Measurements from ENCODE around the gene SRBD1.

SRBD1 gene

DNA sequence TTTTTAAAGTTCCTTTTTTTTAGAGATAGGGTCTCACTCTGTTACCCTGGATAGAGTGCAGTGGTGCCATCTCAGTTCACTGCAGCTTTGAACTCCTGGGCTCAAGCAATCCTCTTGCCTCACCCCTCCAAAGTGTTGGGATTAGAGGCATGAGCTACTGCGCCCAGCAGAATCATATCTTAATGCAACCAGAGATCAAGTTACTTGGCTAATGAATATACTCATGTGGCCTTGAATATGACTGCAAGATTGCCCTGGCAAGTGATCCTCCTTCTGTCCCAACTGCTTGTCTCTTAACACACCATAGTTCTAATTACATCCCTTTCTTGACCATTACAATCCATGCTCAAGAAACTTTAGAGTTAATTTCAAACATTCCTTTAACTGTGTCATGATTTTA lies 133.5 kb downstream of the SRBD1 start:
- no peak for DNase-seq (ENCODE audit: low read depth in 1 of 2, low spot score in 1 of 2)

DNA sequence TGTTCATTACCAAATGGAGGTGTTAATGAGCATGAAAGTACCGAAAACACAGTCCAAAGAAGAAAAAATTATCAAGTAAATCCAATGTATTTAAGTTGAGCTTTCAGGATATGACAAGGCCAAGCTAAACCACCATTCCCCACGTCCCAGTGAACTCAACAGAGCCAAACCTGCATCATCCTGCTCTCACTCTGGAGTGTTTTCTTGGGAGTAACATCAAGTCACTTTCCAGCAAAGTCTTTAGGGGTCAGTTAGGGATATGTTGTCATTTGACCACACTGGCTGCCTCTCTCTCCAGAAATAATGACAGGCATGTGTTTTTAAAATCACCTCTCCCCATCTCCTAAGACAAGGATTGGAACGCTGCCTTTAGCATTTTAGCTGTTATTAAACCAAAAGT lies 140.5 kb downstream of the SRBD1 start:
- no peak for DNase-seq (ENCODE audit: low read depth in 1 of 2, low spot score in 1 of 2)

DNA sequence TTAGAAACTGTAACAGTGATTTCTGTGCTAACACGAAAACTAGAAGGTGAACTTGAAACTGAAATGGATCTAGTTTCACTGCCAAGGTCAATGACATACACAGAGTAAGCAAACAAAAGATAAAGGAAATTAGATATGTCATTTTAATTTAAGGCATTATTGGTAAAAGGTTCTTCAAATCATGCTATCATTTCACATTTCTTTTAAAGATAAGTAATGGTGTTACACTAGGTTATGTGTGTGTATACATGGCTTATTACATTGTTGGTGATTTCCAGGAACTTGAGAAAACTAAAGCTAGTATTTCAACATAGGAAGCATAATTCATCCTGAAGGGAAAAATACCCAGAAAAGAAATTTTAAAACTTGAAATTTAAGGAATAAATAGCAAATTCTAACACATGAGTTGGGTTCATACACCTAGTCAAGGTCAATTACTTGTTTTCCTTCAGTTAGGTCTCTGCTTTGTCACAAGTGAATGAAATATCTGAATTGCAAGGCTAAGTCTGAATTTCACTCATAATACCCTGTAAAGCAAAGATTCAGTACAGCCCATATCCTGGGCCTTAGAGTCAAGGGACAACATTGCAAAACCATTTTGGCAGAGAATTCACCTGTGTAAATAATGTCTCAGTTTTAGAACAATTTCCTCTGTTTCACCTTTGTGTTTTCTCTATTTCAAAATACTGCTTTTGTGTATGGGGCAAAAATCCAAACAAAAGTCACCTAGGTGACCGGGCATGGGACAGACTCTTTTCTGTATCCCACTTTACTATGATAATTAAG lies 141.6 kb downstream of the SRBD1 start:
- no peak for DNase-seq (ENCODE audit: low read depth in 1 of 2, low spot score in 1 of 2)

DNA sequence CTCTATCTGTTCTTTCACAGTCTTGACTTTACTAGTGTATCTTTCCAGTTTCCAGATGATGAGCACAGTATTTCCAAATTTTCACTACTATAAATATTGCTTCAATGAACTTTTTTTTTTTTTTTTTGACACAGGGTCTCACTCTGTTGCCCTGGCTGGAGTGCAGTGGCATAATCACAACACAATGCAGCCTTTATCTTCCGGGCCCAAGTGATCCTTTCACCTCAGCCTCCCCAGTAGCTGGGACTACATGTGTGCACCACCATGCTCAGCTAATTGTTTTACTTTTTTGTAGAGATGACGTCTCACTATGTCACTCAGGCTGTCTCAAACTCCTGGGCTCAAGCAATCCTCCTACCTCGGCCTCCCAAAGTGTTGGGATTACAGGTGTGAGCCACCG lies 142.8 kb downstream of the SRBD1 start:
- DNase-seq (ENCODE audit: low read depth in 1 of 2, low spot score in 1 of 2), result no peak

DNA sequence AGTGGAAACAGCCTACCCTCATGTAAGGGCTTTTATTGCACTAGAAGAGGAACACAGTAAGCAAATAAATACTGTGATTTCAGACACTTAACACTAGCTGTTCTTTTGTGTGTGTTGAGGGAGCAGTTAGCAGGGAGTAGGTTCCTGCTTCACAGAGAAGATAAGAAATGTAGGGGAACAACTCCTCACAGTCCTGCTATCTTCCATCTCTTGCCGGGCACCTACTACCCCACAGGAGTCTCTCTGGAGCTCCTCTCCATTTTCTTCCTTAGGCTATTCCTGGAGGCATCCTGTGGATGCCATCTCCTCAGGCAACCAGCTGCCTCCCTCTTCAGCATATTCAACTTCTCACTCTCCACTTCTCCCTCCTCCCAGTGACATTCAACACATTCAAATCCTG lies 145.0 kb downstream of the SRBD1 start:
- no peak for DNase-seq (ENCODE audit: low read depth in 1 of 2, low spot score in 1 of 2)

DNA sequence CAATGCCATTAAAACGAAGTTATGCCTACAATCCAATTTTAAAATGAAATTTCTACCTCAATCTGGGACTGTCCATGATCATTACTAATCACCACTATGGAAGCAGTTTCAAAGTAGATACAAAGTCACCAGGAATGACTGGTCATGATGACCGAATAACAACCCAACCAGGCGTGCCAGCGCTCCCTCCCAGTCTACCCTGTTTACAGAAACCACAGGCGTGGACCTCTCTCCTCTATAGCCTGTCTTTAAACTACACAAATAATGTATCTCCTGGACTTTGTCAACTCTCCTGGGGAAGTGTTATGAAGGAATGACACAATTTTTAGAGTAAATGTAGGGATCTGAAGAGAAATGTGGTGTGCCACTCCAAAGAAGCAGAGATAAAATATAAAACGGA lies 150.2 kb downstream of the SRBD1 start:
- DNase-seq (ENCODE audit: low read depth in 1 of 2, low spot score in 1 of 2), result no peak

DNA sequence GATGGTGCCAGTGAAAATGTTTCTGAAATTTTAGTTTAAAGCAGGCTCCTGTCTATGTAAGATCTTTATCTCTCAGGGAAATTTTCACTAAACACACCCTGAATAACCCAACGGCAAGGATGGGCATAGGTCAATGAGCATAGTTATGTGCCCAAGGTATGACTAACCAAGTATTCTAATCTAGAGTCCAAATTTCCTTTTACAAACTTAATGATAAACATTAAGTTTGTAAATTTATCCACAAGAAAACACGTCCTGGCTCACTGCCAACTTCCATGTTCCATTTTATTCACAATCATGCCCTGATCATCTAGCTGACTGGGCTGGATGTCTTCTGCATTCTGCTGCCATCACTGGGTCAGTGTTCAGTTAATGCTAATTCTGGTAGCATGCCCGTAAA lies 151.2 kb downstream of the SRBD1 start:
- no peak for DNase-seq (ENCODE audit: low read depth in 1 of 2, low spot score in 1 of 2)

DNA sequence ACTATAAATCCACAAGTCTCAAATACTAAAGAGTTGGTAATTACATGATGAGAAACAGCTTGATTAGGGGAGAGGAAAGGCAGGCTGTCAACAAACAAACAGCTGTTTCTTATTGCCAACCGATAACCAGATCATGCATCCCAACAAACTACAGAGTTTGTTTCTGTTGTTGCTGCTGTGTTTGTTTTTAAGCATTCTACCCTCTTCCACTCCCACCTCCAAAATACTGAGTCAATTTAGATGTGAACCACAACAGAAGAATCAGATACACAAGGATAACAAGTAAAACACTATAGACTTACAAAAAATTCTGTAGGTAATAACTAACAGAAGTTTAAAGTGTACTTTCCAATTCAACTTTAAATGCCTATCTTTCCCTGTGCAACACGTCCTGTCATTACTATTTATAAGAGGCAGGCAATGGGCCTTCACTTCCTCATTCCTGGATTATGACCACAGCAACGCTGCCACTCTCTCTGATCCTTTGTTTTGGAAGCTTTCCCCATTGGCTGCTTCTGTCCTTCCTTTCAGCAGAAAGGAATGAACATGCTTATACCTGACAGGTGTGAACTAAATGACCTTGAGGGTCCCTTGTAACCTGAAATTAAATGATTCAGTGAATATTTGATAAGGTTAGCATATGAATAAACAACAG lies 152.0 kb downstream of the SRBD1 start:
- DNase-seq (ENCODE audit: low read depth in 1 of 2, low spot score in 1 of 2), result no peak

DNA sequence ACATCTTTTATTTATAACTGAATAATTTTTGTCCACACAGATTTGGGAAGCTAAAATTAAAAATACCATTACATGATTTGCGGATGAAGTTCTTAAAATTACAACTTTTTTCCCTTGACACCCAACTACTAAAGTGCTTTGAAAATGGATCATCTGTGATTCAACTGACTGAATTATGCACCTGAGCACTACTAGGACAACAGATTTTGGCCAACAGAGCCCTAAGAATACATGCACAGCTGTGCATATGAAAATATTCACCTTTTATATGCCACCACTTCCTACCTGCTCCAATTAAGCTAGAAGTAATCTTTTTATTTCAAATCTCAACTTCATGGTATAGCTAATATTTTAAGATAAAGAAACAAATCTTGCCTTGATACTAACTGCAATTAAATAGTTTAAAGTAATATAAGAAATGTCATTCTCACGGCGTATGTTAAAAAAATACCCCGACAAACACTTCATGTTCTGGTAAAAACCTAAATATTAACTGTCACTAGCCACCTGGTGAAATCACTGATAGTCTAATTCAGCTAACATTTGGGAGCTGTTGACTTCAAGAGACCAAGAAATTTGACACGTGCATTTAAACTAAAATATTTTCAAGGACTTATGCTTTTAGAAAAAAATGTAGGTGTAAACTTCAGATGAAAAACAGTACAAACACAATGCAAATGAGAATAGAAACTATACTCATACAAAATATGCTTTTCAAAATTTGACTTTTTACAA lies 153.7 kb downstream of the SRBD1 start:
- DNase-seq (ENCODE audit: low read depth in 1 of 2, low spot score in 1 of 2), result no peak

DNA sequence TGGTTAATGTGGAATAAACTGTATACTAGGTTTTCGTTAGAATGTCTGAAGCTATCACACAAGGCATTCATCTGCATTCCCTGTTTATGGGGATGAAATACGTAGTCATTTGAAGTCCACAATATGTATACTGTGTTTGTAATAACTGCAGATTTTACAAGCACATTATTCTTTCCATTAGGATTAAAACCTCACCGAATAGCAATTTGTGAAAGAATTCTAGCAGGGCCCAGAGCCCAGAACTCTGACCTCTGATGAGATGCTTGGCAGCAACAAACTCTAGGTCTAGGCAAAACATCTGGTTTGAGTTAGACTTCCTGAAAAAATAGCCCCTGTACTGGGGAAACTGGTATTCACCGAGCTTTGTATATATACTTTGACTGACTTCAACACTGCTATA lies 158.2 kb downstream of the SRBD1 start:
- DNase-seq (ENCODE audit: low read depth in 1 of 2, low spot score in 1 of 2), result no peak

DNA sequence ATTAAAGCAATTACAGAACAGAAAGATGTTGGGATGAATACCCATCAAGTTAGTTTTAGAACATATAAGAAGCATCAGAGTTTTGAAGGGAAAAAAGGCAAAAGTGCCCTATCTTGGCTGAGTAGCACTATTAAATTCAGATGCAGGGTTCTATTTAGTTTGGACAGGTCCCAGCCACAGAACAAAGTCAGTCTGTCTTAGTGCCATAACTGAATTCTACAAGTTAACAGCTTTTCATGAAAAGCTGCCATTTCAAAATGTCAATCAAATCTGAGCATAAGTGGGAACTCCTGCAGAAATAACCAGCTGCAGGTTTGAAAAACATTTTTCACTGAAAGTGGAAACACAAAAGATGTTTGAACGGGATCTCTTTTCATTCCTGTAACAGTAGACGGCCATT lies 160.4 kb downstream of the SRBD1 start:
- DNase-seq (ENCODE audit: low read depth in 1 of 2, low spot score in 1 of 2), result no peak

DNA sequence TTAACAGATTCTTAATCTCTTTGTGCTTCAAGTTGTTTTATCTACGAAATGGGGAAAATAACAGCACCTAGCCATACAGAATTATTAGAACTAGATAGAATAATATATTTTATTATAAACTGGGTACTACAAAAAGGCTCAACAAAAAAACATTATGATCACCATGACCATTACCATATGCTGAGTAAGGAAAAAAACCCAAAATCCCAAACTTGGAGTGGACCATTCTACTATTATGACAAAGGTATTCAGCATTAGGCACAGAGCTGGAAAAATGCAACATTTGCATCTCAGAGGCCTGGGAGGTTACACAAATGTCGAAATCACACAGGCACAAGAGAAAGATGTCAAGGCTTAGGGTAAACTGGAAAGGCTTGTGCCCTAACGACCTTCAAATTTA lies 162.8 kb downstream of the SRBD1 start:
- no peak for DNase-seq (ENCODE audit: low read depth in 1 of 2, low spot score in 1 of 2)

DNA sequence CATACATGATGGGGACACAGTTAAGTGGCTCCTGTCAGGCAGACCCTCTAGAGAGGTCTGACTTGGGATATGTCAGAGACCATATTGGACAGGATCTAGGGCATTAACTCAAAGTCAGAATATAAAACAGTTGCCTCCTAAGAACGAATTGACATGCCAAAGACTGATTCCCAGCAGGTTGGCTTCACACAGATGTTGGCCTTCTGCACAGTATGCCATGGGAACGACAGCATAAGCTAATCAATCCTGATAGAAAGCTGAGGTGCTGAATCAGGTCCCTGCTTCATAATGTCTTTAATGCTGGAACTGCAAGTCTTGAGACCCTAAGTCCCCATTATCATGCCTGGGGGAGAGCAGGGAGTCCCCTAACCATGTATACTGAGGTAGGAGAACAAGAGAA lies 165.1 kb downstream of the SRBD1 start:
- no peak for DNase-seq (ENCODE audit: low read depth in 1 of 2, low spot score in 1 of 2)

DNA sequence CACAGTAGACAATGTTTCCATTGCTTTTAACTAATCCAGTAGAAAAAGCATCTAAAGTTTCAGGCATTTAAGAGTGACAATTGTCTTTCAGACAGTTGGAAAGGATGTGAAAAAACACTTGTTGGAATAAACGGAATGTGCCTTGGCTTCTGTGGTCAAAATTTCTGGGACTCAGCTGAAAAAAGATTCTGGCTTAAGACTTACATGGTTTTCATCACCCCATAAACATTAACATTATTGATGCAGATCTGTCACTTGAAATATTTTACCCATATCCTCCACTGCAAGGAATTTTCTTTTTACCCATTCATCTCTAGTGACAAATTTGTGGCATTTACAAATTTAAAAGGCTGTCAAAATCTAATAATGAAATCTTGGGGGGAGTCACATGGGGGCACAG lies 166.0 kb downstream of the SRBD1 start:
- DNase-seq (ENCODE audit: low read depth in 1 of 2, low spot score in 1 of 2), result no peak

DNA sequence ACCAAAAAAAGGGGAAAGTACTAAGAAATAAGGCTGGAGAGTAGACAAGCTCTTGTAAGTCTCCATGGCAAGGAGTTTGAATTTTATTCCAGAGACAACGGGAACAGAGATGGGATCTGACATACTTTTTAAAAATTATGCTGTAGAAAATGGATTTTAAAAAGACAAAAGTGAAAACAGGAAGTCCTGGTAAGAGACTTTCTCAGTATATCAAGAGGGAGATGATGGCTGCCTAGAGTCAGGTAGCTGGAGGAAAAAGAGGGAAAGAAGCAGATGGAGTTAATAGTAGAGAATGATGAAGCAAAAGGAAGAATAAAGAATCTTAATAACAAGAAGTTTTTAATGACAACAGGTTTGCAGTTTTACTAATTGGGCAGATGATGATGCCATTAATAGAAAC lies 168.1 kb downstream of the SRBD1 start:
- DNase-seq (ENCODE audit: low read depth in 1 of 2, low spot score in 1 of 2), result no peak

DNA sequence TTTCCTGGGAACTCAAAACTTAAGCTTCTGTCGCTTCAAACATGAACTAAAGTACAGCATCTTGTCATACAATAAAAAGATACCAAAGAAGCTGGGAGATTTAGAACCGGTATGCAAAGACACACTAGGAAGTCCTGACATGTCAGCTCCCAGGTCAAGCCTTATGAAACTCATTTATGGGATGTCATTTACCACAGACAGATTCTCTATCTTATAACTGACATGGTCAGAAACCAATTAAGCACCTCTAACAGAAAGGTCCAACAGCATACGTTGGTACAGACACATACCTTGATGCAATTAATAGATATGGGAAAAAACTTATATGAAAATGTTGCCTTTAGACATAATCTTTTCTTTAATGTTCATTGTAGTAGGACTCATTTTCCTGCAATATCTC lies 169.0 kb downstream of the SRBD1 start:
- no peak for DNase-seq (ENCODE audit: low read depth in 1 of 2, low spot score in 1 of 2)

DNA sequence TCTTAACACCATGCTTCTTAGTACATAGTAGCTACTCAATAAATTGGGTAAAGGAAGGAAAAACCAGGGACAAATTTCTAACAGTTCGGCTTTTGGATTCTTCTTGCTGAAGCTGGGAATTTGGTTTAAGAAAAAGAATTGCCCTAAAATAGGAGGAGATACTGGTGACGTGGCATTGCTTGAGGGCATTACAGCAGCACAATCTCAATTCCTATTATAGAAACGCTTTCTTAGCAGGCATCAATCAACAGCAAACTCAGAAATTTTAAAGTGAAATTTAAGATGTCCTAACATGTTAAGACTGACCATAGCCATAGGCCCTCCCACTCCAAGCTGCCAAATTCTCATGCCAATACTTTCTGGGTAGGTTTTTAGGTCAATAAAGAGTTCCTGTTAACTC lies 169.5 kb downstream of the SRBD1 start:
- no peak for DNase-seq (ENCODE audit: low read depth in 1 of 2, low spot score in 1 of 2)

DNA sequence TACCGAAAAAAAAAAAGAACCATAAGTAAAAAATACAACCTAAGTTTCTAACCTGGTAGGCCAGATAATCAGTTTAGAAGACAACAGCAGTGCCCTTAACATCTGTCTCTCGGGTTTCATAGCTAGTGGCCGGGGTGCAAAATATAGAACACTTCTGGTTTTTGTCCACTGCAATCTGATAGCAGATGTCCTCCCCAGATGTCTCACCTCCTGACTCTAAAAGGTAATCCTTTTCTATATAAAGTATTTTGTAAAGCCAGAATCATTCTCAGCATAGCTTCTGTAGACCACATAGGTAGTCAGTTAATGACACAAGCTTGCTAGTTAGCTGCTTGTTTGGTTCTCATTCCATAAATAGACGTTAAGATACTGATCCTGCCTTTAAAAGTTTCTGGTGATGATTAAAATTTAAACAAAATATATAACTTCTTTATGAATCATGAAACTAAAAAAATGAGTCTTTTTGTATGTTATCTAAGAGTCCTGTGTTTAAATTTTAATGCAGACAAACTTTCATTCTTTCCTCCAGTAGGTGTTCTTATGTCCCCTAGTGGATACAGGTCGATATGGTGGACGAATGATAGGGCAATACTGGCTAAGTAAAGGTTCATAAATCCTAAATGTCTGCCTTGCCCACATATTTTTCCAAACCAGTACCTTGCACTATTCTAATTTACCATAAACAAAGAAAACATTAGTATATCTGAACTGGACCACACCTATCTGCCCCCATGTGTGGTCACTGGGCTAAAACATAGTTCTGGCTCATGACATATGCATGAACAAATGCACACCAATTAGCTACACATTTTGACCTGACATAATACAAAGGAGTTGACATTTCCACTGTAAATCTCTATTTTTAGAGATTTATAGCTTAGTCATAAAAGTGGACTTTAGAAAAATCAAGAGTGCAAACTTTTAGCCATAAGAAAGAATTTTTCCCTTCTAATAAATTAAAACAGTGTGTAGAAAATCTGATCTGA lies 171.0 kb downstream of the SRBD1 start:
- DNase-seq (ENCODE audit: low read depth in 1 of 2, low spot score in 1 of 2), result no peak

DNA sequence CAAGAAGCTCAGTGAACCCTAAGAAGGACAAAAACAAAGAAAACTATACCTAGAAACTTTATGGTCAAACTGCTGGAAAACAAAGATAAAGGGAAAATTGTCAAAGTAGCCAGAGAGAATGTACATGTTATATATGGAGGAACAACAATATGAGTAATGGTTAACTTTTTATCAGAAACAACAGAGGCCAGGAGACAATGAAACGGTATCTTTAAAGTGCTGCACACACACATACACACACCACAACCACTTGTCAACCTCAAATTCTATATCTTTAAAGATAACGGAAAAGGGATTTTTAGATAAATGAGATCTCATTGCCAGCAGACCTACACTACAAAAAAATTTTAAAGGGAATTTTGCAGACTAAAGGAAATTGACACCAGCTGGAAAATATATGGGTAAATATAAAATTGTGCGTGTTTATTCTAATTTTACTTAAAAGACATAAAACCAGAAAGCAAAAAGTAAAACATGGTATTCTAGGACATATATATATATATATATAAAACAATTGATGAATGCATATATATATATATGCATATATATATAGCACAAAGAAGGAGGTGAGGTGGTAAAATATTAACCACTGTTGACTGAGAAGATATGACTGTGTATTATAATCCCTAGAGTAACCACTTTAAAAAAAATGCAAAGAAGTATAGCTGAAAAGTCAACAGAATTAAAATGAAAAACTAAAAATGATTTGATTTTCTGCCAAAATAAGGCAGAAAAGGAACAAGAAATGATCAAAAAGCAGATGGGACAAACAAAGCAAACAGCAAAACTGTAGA lies 172.0 kb downstream of the SRBD1 start:
- no peak for DNase-seq (ENCODE audit: low read depth in 1 of 2, low spot score in 1 of 2)

DNA sequence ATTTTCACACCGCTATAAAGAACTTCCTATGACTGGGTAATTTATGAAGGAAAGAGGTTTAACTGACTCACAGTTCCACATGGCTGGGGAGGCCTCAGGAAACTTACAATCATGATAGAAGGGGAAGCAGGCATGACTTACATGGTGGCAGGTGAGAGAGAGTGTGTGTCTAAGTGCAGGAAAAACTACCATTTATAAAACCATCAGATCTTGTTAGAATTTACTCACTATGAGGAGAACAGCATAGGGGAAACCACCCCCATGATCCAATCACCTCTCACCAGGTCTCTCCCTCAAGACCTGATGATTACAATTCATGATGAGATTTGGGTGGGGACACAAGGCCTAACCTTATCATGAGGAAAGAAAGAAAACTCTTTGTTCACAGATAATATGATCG lies 174.6 kb downstream of the SRBD1 start:
- no peak for DNase-seq (ENCODE audit: low read depth in 1 of 2, low spot score in 1 of 2)
